GM19397 (cell line): ENCODE data around the gene KDELR3.
"Not testable (repeated sequence)": the region's sequence is repeated elsewhere in the genome, so short reads cannot be mapped to it uniquely, and the experiment has no call there.

Experiments
- ATAC-seq: cut with Tn5 transposase; IDR thresholded peaks from one replicate; pipeline ENCODE4 v1.9.1; 2021; ENCODE audit warnings: mild to moderate bottlenecking, moderate library complexity; ENCODE audit not compliant: unreplicated experiment

Gene KDELR3

GRCh38 chr22:38455530-38456271, 12.2 kb upstream of the KDELR3 start:
- ATAC-seq, result no peak

- ATAC-seq, result no peak
Observed at GRCh38 chr22:38456272-38456835, 11.5 kb upstream of the KDELR3 start.

- no peak for ATAC-seq
Observed at GRCh38 chr22:38456841-38457699, 10.8 kb upstream of the KDELR3 start.

- ATAC-seq, result no peak
Observed at GRCh38 chr22:38460426-38460840, 7.5 kb upstream of the KDELR3 start.

- ATAC-seq, result no peak
Observed at GRCh38 chr22:38461057-38461413, 6.9 kb upstream of the KDELR3 start.

GRCh38 chr22:38461414-38462081, 6.3 kb upstream of the KDELR3 start:
- no peak for ATAC-seq

GRCh38 chr22:38462960-38463784, 4.7 kb upstream of the KDELR3 start:
- no peak for ATAC-seq

GRCh38 chr22:38464992-38465672, 2.8 kb upstream of the KDELR3 start:
- no peak for ATAC-seq

GRCh38 chr22:38465673-38466490, 2.0 kb upstream of the KDELR3 start:
- ATAC-seq, result no peak

- no peak for ATAC-seq
Observed at GRCh38 chr22:38467438-38467903, 425 bp upstream of the KDELR3 start.

- no peak for ATAC-seq
Observed at GRCh38 chr22:38468443-38469305, 778 bp downstream of the KDELR3 start.

GRCh38 chr22:38469306-38469781, 1.4 kb downstream of the KDELR3 start:
- no peak for ATAC-seq

GRCh38 chr22:38470179-38470578, 2.3 kb downstream of the KDELR3 start:
- not testable (repeated sequence) for ATAC-seq

- no peak for ATAC-seq
Observed at GRCh38 chr22:38471237-38471636, 3.3 kb downstream of the KDELR3 start.

GRCh38 chr22:38474003-38474607, 6.2 kb downstream of the KDELR3 start:
- no peak for ATAC-seq

GRCh38 chr22:38477585-38477984, 9.7 kb downstream of the KDELR3 start:
- no peak for ATAC-seq

GRCh38 chr22:38479096-38479837, 11.4 kb downstream of the KDELR3 start:
- no peak for ATAC-seq
